Naive thymus-derived CD4-positive, alpha-beta T cell (primary cell): ENCODE measurements around the gene CDK15. TPM values are rescaled to one million over a fixed set of nuclear protein-coding genes. Genes with fewer than 3 reads are reported as not detected.

Source experiments
- ATAC-seq: fragments of 150-1000 bp; cut with Tn5 transposase; 2 replicates; pipeline ENCODE4 v1.10.0; 2021; ENCODE audit warnings: mild to moderate bottlenecking, moderate library complexity
- CTCF ChIA-PET: fragments of 350-600 bp; sonication (Branson Sonifier 250); formaldehyde crosslinking; loops from one replicate; lab custom pipeline; 2021; ENCODE audit warnings: antibody characterized with exemption; lab: Charles Lee
- POLR2A ChIA-PET: fragments of 350-600 bp; sonication (Branson Sonifier 250); formaldehyde crosslinking; loops from one replicate; lab custom pipeline; 2021; ENCODE audit warnings: antibody characterized with exemption, inconsistent platforms; lab: Charles Lee
- DNase-seq, 9 donors: peaks; one replicate each; pipeline versions ENCODE4 v3.0.0 to v3.0.0-alpha.2; 2020 to 2022; ENCODE audit warnings: mixed read lengths in 1 of 9
- H3K27ac ChIP-seq: one replicate; pipeline ENCODE4 v1.7.0; 2013; ENCODE audit warnings: mild to moderate bottlenecking, low read depth, low read length, moderate library complexity
- H3K27me3 ChIP-seq, 2 donors: one replicate each; pipeline ENCODE4 v1.7.0; 2013; ENCODE audit warnings: low read length in 2 of 2, mild to moderate bottlenecking in 2 of 2, moderate library complexity in 2 of 2; ENCODE audit not compliant: control insufficient read depth in 2 of 2, insufficient read depth in 2 of 2
- H3K36me3 ChIP-seq, 3 experiments: 1 replicate in 2 of 3; 2 replicates in 1 of 3; pipeline ENCODE4 v1.7.0; 2013; ENCODE audit warnings: low read length in 3 of 3, mild to moderate bottlenecking in 3 of 3, moderate library complexity in 1 of 3; ENCODE audit not compliant: insufficient read depth in 3 of 3, control insufficient read depth in 2 of 3
- H3K4me1 ChIP-seq, 2 donors: one replicate each; pipeline ENCODE4 v1.7.0; 2013; ENCODE audit warnings: low read length in 2 of 2, mild to moderate bottlenecking in 2 of 2, moderate library complexity in 1 of 2; ENCODE audit not compliant: control insufficient read depth in 2 of 2, insufficient read depth in 2 of 2
- H3K4me3 ChIP-seq: 2 replicates; pipeline ENCODE4 v1.7.0; 2013; ENCODE audit warnings: mild to moderate bottlenecking, low read length
- H3K9me3 ChIP-seq, 3 experiments: 1 replicate in 2 of 3; 2 replicates in 1 of 3; pipeline ENCODE4 v1.7.0; 2013; ENCODE audit warnings: low read length in 3 of 3; ENCODE audit not compliant: control insufficient read depth in 2 of 3
- H3K27ac Mint-ChIP-seq, 9 donors: one replicate each; pipeline ENCODE4 v1.8.0; 2020 to 2022; ENCODE audit warnings: mixed read lengths in 9 of 9, mild to moderate bottlenecking in 8 of 9, moderate library complexity in 5 of 9, inconsistent platforms in 2 of 9
- H3K27me3 Mint-ChIP-seq, 5 donors: one replicate each; pipeline ENCODE4 v1.8.0; 2021 to 2022; ENCODE audit warnings: mixed read lengths in 5 of 5, mild to moderate bottlenecking in 1 of 5
- H3K36me3 Mint-ChIP-seq, 5 donors: one replicate each; pipeline ENCODE4 v1.8.0; 2020 to 2022; ENCODE audit warnings: mixed read lengths in 5 of 5, mild to moderate bottlenecking in 3 of 5, inconsistent platforms in 1 of 5
- H3K4me1 Mint-ChIP-seq, 7 donors: one replicate each; pipeline ENCODE4 v1.8.0; 2020 to 2022; ENCODE audit warnings: mixed read lengths in 7 of 7, mild to moderate bottlenecking in 3 of 7, inconsistent platforms in 1 of 7
- H3K4me3 Mint-ChIP-seq, 10 donors: one replicate each; pipeline ENCODE4 v1.8.0; 2020 to 2022; ENCODE audit warnings: mild to moderate bottlenecking in 10 of 10, mixed read lengths in 10 of 10, moderate library complexity in 6 of 10, inconsistent platforms in 2 of 10
- H3K9me3 Mint-ChIP-seq, 11 donors: one replicate each; pipeline ENCODE4 v1.8.0; 2020 to 2022; ENCODE audit warnings: mixed read lengths in 11 of 11, mild to moderate bottlenecking in 4 of 11, inconsistent platforms in 1 of 11, moderate library complexity in 1 of 11
- intact Hi-C, 2 donors: fragments of 100-400 bp; cut with micrococcal nuclease; formaldehyde crosslinking; loops; one replicate each; pipeline ENCODE4 v1.15.1; 2023
- polyA plus RNA-seq, 2 donors: library from polyadenylated mRNA; unstranded; fragments of 300-500 nt; fragmentation: Illumina TruSeq; gene quantifications; one replicate each; pipeline ENCODE4 v1.2.3, GENCODE V29; 2021
- total RNA-seq, 6 experiments: library from RNA in 5 of 6; stranded (reverse) in 5 of 6; gene quantifications; 1 replicate in 5 of 6; 2 replicates in 1 of 6; pipeline ENCODE4 v1.2.3 and lab custom pipeline; 2021 to 2026

CDK15 gene
- total and polyA plus RNA-seq, 7 experiments from 2014 or later, result not detected

GRCh38 chr2:201887773-201888425 is 81.6 kb downstream of the CDK15 start:
- H3K27ac Mint-ChIP-seq, result no peak overlapping the region
- H3K4me1 Mint-ChIP-seq, result no peaks in the 10 kb centered on the region
- no peaks in the 10 kb centered on the region for H3K36me3 Mint-ChIP-seq
- peaks cover 36 to 60% (median 47%) of the 10 kb centered on the region in 5 donors for H3K27me3 Mint-ChIP-seq
- no peak overlapping the region for H3K4me3 Mint-ChIP-seq
- Histone ChIP-seq H3K4me1 (no peaks in the 10 kb centered on the region), H3K9me3 (no peaks in the 10 kb centered on the region), H3K27me3 (no peaks in the 10 kb centered on the region), H3K4me3 (no peak overlapping the region), H3K27ac (no peak overlapping the region), H3K36me3 (no peaks in the 10 kb centered on the region)
- DNase-seq (no peak), ATAC-seq (no peak)
- H3K9me3 Mint-ChIP-seq, result no peaks in the 10 kb centered on the region
- POLR2A ChIA-PET, result interaction anchor here (0.7 kb wide), 1 partner anchor 1126 kb away, joined by 3 read pairs; no protein-coding TSS in a partner anchor
- CTCF ChIA-PET, result interaction anchor here (0.6 kb wide), 1 partner anchor 360 kb away, joined by 5 read pairs; no protein-coding TSS in a partner anchor
- intact Hi-C loops, result no loop called here

DNA sequence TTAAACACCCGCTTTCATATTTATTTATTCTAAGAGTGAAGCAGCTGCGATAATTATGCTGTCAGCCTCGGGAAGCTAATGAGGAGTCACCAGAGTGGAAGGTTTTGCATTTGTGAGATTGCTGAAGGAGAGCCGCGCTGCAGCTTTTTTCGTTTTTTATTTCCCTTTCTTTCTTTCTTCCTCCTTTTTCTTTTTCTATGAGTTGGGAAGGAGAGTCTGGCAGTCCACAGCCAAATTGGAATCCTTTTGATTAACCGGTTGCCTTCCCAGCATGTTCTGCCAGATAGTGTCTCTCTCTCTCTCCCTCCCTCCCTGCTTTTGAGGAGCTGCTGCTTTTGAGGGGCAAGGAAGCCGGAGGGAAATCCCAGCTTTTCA is 82.1 kb downstream of the CDK15 start:
- peaks cover 36 to 64% (median 47%) of the 10 kb centered on the region in 5 donors for H3K27me3 Mint-ChIP-seq
- H3K4me3 Mint-ChIP-seq, result no peak overlapping the region
- DNase-seq (no peak), ATAC-seq (no peak)
- Histone ChIP-seq H3K27me3 (no peaks in the 10 kb centered on the region), H3K9me3 (no peaks in the 10 kb centered on the region), H3K36me3 (no peaks in the 10 kb centered on the region), H3K4me1 (no peaks in the 10 kb centered on the region), H3K27ac (no peak overlapping the region), H3K4me3 (no peak overlapping the region)
- H3K27ac Mint-ChIP-seq, result no peak overlapping the region
- ChIA-PET CTCF (no interaction called here), POLR2A (no interaction called here)
- H3K4me1 Mint-ChIP-seq, result peaks cover 0 to 2% (median 0%) of the 10 kb centered on the region in 7 donors
- intact Hi-C loops, result no loop called here
- H3K36me3 Mint-ChIP-seq, result no peaks in the 10 kb centered on the region
- no peaks in the 10 kb centered on the region for H3K9me3 Mint-ChIP-seq

DNA sequence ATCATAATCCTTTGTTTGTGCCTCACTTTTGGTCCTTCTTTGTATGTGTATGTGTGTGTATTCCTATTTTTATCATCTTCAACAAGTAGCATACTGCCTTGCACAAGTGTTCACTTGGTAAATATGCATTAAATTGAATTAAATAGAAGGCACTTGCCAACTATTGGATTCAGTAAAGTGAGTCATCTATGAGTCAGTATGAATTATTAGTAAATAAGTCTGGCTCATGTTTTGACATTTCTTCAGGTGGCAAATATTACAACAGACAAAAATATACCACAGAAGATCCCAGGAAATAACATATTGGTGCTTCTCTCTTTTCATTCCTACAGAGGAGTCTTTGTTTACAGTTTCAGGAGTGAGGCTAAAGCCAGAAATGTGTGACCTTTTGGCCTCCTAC is 84.1 kb downstream of the CDK15 start:
- no peak overlapping the region for H3K4me3 ChIP-seq
- DNase-seq, result no peak
- no peaks in the 10 kb centered on the region for H3K9me3 ChIP-seq
- no peaks in the 10 kb centered on the region for H3K9me3 Mint-ChIP-seq
- CTCF ChIA-PET, result no interaction called here
- H3K27me3 Mint-ChIP-seq, result peaks cover 21 to 51% (median 38%) of the 10 kb centered on the region in 5 donors
- no peak for ATAC-seq
- peaks cover 0 to 2% (median 0%) of the 10 kb centered on the region in 7 donors for H3K4me1 Mint-ChIP-seq
- intact Hi-C loops, result no loop called here
- H3K36me3 Mint-ChIP-seq, result no peaks in the 10 kb centered on the region
- no peak overlapping the region for H3K4me3 Mint-ChIP-seq
- H3K27ac Mint-ChIP-seq, result no peak overlapping the region
- H3K27ac ChIP-seq, result no peak overlapping the region
- no peaks in the 10 kb centered on the region for H3K27me3 ChIP-seq
- POLR2A ChIA-PET, result no interaction called here
- H3K4me1 ChIP-seq, result no peaks in the 10 kb centered on the region
- H3K36me3 ChIP-seq, result no peaks in the 10 kb centered on the region

GRCh38 chr2:201891676-201892075 is 85.3 kb downstream of the CDK15 start:
- H3K4me3 Mint-ChIP-seq, result no peak overlapping the region
- Histone ChIP-seq H3K27ac (no peak overlapping the region), H3K9me3 (no peaks in the 10 kb centered on the region), H3K36me3 (no peaks in the 10 kb centered on the region), H3K4me3 (no peak overlapping the region), H3K27me3 (no peaks in the 10 kb centered on the region), H3K4me1 (no peaks in the 10 kb centered on the region)
- H3K9me3 Mint-ChIP-seq, result no peaks in the 10 kb centered on the region
- no peak for DNase-seq
- CTCF ChIA-PET, result interaction anchor here (0.6 kb wide), 1 partner anchor 1396 kb away, joined by 3 read pairs; no protein-coding TSS in a partner anchor
- H3K27me3 Mint-ChIP-seq, result peaks cover 21 to 47% (median 31%) of the 10 kb centered on the region in 5 donors
- no peak overlapping the region for H3K27ac Mint-ChIP-seq
- no peaks in the 10 kb centered on the region for H3K36me3 Mint-ChIP-seq
- H3K4me1 Mint-ChIP-seq, result peaks cover 0 to 2% (median 0%) of the 10 kb centered on the region in 7 donors
- intact Hi-C loops, result no loop called here
- ATAC-seq, result no peak
- POLR2A ChIA-PET, result no interaction called here

GRCh38 chr2:201892516-201892915 is 86.2 kb downstream of the CDK15 start:
- Mint-ChIP-seq H3K36me3 (no peaks in the 10 kb centered on the region), H3K27ac (no peak overlapping the region), H3K4me3 (no peak overlapping the region), H3K4me1 (peaks cover 0 to 2% (median 0%) of the 10 kb centered on the region in 7 donors), H3K9me3 (no peaks in the 10 kb centered on the region), H3K27me3 (peaks cover 17 to 44% (median 28%) of the 10 kb centered on the region in 5 donors)
- no peak overlapping the region for H3K27ac ChIP-seq
- H3K4me3 ChIP-seq, result no peak overlapping the region
- no peak for DNase-seq
- CTCF ChIA-PET, result interaction anchor here (0.6 kb wide), 1 partner anchor 17 kb away, joined by 3 read pairs; no protein-coding TSS in a partner anchor
- no peaks in the 10 kb centered on the region for H3K9me3 ChIP-seq
- no peak for ATAC-seq
- POLR2A ChIA-PET, result no interaction called here
- no peaks in the 10 kb centered on the region for H3K27me3 ChIP-seq
- H3K4me1 ChIP-seq, result no peaks in the 10 kb centered on the region
- H3K36me3 ChIP-seq, result no peaks in the 10 kb centered on the region
- intact Hi-C loops, result no loop called here

DNA sequence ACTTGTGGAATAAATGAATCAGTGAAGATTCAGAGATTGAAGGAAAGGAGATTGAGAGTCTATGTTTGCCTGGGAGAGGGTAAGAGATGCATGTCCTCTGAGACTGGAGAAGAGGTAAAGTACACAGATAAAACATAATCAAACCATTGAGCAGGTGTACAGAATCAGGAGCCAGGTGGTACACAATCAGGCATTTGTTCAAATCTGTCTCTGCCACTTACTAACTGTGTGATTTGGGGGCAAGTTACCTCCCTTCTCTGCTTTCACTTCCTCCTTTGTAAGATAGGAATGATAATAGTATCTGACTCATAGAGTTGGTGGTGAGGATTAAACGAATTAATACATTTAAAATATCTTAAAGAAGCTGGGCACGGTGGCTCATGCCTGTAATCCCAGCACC is 94.0 kb downstream of the CDK15 start:
- peaks cover 0 to 1% (median 0%) of the 10 kb centered on the region in 11 donors for H3K9me3 Mint-ChIP-seq
- ChIA-PET CTCF (no interaction called here), POLR2A (no interaction called here)
- Histone ChIP-seq H3K4me1 (no peaks in the 10 kb centered on the region), H3K36me3 (no peaks in the 10 kb centered on the region), H3K4me3 (no peak overlapping the region), H3K9me3 (no peaks in the 10 kb centered on the region), H3K27me3 (peaks cover 0 to 4% of the 10 kb centered on the region in 2 donors), H3K27ac (no peak overlapping the region)
- no peaks in the 10 kb centered on the region for H3K36me3 Mint-ChIP-seq
- H3K4me1 Mint-ChIP-seq, result peaks cover 0 to 12% (median 0%) of the 10 kb centered on the region in 7 donors
- ATAC-seq, result no peak
- H3K4me3 Mint-ChIP-seq, result no peak overlapping the region
- no peak overlapping the region for H3K27ac Mint-ChIP-seq
- peaks cover 20 to 37% (median 33%) of the 10 kb centered on the region in 5 donors for H3K27me3 Mint-ChIP-seq
- intact Hi-C loops, result no loop called here
- no peak for DNase-seq

DNA sequence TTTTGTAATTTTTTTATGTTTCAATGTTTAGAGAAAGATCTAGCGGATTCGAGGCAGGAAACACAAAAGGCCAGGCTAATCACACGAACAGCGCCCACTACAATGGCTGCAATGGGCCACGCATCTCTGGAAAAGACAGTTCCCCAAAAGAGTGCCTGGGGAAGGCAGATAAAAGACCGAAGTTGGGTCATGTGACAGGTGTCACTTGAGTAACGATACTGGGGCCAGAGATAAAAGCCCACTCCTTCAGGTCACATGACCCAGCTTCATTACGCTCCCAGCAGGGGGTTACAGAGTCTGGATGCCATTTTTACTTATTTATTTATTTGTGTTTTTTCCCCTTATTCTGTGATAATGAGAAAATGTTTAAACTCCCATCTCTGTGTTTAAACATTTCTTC is 95.4 kb downstream of the CDK15 start:
- DNase-seq (peak in 2 of 9 donors; percentile 6 to 9), ATAC-seq (no peak)
- no peaks in the 10 kb centered on the region for H3K36me3 Mint-ChIP-seq
- H3K4me3 ChIP-seq, result no peak overlapping the region
- H3K27ac ChIP-seq, result no peak overlapping the region
- H3K4me1 Mint-ChIP-seq, result peaks cover 0 to 15% (median 0%) of the 10 kb centered on the region in 7 donors
- ChIA-PET POLR2A (no interaction called here), CTCF (no interaction called here)
- no peaks in the 10 kb centered on the region for H3K9me3 ChIP-seq
- peaks cover 0 to 1% (median 0%) of the 10 kb centered on the region in 11 donors for H3K9me3 Mint-ChIP-seq
- H3K36me3 ChIP-seq, result no peaks in the 10 kb centered on the region
- peak overlapping the region in 9 of 10 donors; percentile 45 to 88 (median 74) for H3K4me3 Mint-ChIP-seq
- no peaks in the 10 kb centered on the region for H3K4me1 ChIP-seq
- no peak overlapping the region for H3K27ac Mint-ChIP-seq
- peaks cover 0 to 4% of the 10 kb centered on the region in 2 donors for H3K27me3 ChIP-seq
- intact Hi-C loops, result no loop called here
- peaks cover 20 to 39% (median 28%) of the 10 kb centered on the region in 5 donors for H3K27me3 Mint-ChIP-seq
